A549 (cell line): ENCODE data around the gene EMID1. TPM values are rescaled to one million over a fixed set of nuclear protein-coding genes. Genes with fewer than 3 reads are reported as not detected.

Source experiments
- ATAC-seq, 2 experiments: fragments of 200-7000 bp in 1 of 2; fragments of >200 bp in 1 of 2; cut with Nextera tagmentation in 1 of 2; cut with Tn5 transposase in 1 of 2; 3 replicates each; pipeline versions ENCODE4 v1.8.0 to v1.9.1; 2018 to 2020; ENCODE audit warnings: mild to moderate bottlenecking in 1 of 2, moderate library complexity in 1 of 2
- CTCF ChIA-PET: fragments of 300-600 bp; sonication (Branson Sonifier 250); formaldehyde crosslinking; extraction: SDS; loops from one replicate; lab custom pipeline; 2021; ENCODE audit warnings: antibody characterized with exemption, inconsistent platforms; lab: Yijun Ruan, JAX
- POLR2A ChIA-PET: fragments of 350-600 bp; formaldehyde crosslinking; extraction: SDS; loops from one replicate; lab custom pipeline; 2021; ENCODE audit warnings: antibody characterized with exemption, inconsistent platforms; lab: Yijun Ruan, JAX
- DNase-seq, 2 experiments: peaks; one replicate each; pipeline versions ENCODE4 v3.0.0 to v3.0.0-alpha.2; 2011 to 2016; ENCODE audit warnings: low read depth in 1 of 2, low spot score in 1 of 2
- FAIRE-seq: peaks from 2 replicates; lab custom pipeline; 2011; peaks lifted over from hg19 to GRCh38; lab: Jason Lieb, UNC
- H3K27ac ChIP-seq, 2 experiments: fragments of >200 bp; sonication (Bioruptor Twin); formaldehyde crosslinking; 3 replicates each; pipeline ENCODE4 v1.5.1; 2016 to 2017
- H3K4me1 ChIP-seq: fragments of >200 bp; sonication (Bioruptor Twin); formaldehyde crosslinking; 3 replicates; pipeline ENCODE4 v1.6.1; 2016
- H3K4me2 ChIP-seq: fragments of >200 bp; sonication (Bioruptor Twin); formaldehyde crosslinking; 3 replicates; pipeline ENCODE4 v1.6.1; 2016
- H3K4me3 ChIP-seq: fragments of >200 bp; sonication (Bioruptor Twin); formaldehyde crosslinking; 3 replicates; pipeline ENCODE4 v1.5.1; 2016
- H3K9me3 ChIP-seq: fragments of >200 bp; sonication (Bioruptor Twin); formaldehyde crosslinking; 3 replicates; pipeline ENCODE4 v1.6.1; 2016
- CBX2 ChIP-seq: fragments of 200-600 bp; sonication (generic); IDR thresholded peaks from 2 replicates; pipeline ENCODE4 v1.6.1; 2016; ENCODE audit warnings: low read depth, mild to moderate bottlenecking, borderline replicate concordance
- CHD2 ChIP-seq: fragments of 150-350 bp; IDR thresholded peaks from 2 replicates; pipeline ENCODE4 v1.6.1; 2014; ENCODE audit warnings: low read length; ENCODE audit not compliant: partially characterized antibody
- CHD4 ChIP-seq: fragments of 200-600 bp; sonication (generic); IDR thresholded peaks from 2 replicates; pipeline ENCODE4 v1.6.1; 2016; ENCODE audit warnings: antibody characterized with exemption, mild to moderate bottlenecking, borderline replicate concordance
- EP300 ChIP-seq, 2 experiments: fragments of >200 bp; sonication (Bioruptor Twin); formaldehyde crosslinking; IDR thresholded peaks; 2 replicates in 1 of 2; 3 replicates in 1 of 2; pipeline ENCODE4 v1.6.1; 2016 to 2017
- HDAC2 ChIP-seq: fragments of 200-600 bp; sonication (generic); IDR thresholded peaks from 2 replicates; pipeline ENCODE4 v1.6.1; 2016
- HOXB13 ChIP-seq: fragments of 250-450 bp; sonication (Bioruptor Pico); IDR thresholded peaks from 2 replicates; pipeline ENCODE4 v1.5.0; 2020; ENCODE audit warnings: low read depth, mild to moderate bottlenecking, moderate library complexity
- HOXB5 ChIP-seq: fragments of 250-450 bp; sonication (Bioruptor Pico); IDR thresholded peaks from 2 replicates; pipeline ENCODE4 v1.5.0; 2020; ENCODE audit warnings: mild to moderate bottlenecking, moderate library complexity
- JUN ChIP-seq, 2 experiments: fragments of >200 bp; sonication (Bioruptor Twin); formaldehyde crosslinking; IDR thresholded peaks; 2 replicates in 1 of 2; 3 replicates in 1 of 2; pipeline ENCODE4 v1.6.1; 2016 to 2017
- JUNB ChIP-seq: fragments of >200 bp; sonication (Bioruptor Twin); formaldehyde crosslinking; IDR thresholded peaks from 2 replicates; pipeline ENCODE4 v1.6.1; 2016
- KDM1A ChIP-seq: fragments of 200-600 bp; sonication (generic); IDR thresholded peaks from 2 replicates; pipeline ENCODE4 v1.6.1; 2016; ENCODE audit warnings: low read depth, mild to moderate bottlenecking
- KDM5A ChIP-seq: fragments of 200-600 bp; sonication (generic); IDR thresholded peaks from 2 replicates; pipeline ENCODE4 v1.6.1; 2016; ENCODE audit warnings: antibody characterized with exemption, mild to moderate bottlenecking
- MAFK ChIP-seq: fragments of 450-650 bp; IDR thresholded peaks from 2 replicates; pipeline ENCODE4 v1.6.1; 2014; ENCODE audit not compliant: partially characterized antibody
- NPAS2 ChIP-seq: fragments of 250-450 bp; sonication (Bioruptor Pico); IDR thresholded peaks from 2 replicates; pipeline ENCODE4 v1.8.0; 2022; ENCODE audit warnings: mild to moderate bottlenecking, moderate library complexity, borderline replicate concordance
- POLR2A ChIP-seq: IDR thresholded peaks from 2 replicates; pipeline ENCODE4 v1.6.1; 2012; ENCODE audit warnings: mild to moderate bottlenecking, low read length
- POLR2AphosphoS2 ChIP-seq: conservative IDR thresholded peaks from 2 replicates; pipeline ENCODE4 v1.6.1; 2012; ENCODE audit warnings: low read length, improper control_type of control experiment, inconsistent platforms
- RCOR1 ChIP-seq: fragments of 150-350 bp; IDR thresholded peaks from 2 replicates; pipeline ENCODE4 v1.6.1; 2014; ENCODE audit warnings: antibody characterized with exemption, low read length, low read depth
- SMC3 ChIP-seq: fragments of >200 bp; sonication (Bioruptor Twin); formaldehyde crosslinking; IDR thresholded peaks from 3 replicates; pipeline ENCODE4 v1.6.1; 2018; ENCODE audit warnings: inconsistent platforms
- ZFP36 ChIP-seq: fragments of 450-650 bp; IDR thresholded peaks from 2 replicates; pipeline ENCODE4 v1.6.1; 2014; ENCODE audit warnings: borderline replicate concordance; ENCODE audit not compliant: partially characterized antibody
- ZNF302 ChIP-seq: fragments of 250-450 bp; sonication (Bioruptor Pico); IDR thresholded peaks from 2 replicates; pipeline ENCODE4 v1.9.0; 2021; ENCODE audit warnings: inconsistent platforms, mild to moderate bottlenecking, moderate library complexity
- ZSCAN20 ChIP-seq: fragments of 250-450 bp; sonication (Bioruptor Pico); IDR thresholded peaks from 2 replicates; pipeline ENCODE4 v1.8.0; 2022; ENCODE audit warnings: mild to moderate bottlenecking, moderate library complexity
- WGBS: methylation state at CpG from one replicate; pipeline ENCODE4 v1.1.6; 2017; ENCODE audit errors: missing lambda C conversion rate; 5-methylcytosine and 5-hydroxymethylcytosine counted together
- polyA plus RNA-seq, 4 experiments: library from polyadenylated mRNA; depleted of rRNA in 3 of 4; stranded (reverse); fragments of >200 nt; fragmentation: RNase III in 1 of 4; extraction: RNeasy Plus Mini Kit Qiagen cat#74134 plus additional on column Dnase treatment in 1 of 4; gene quantifications; 2 replicates in 3 of 4; 3 replicates in 1 of 4; pipeline ENCODE4 v1.2.3, GENCODE V29; 2011 to 2017
- TF ChIP-seq, protein P1 (sequence below): IDR thresholded peaks from 2 replicates; pipeline ENCODE4 v1.6.1; 2012; ENCODE audit warnings: low read depth, borderline replicate concordance
- TF ChIP-seq, protein P2 (sequence below): fragments of >200 bp; sonication (Bioruptor Twin); formaldehyde crosslinking; IDR thresholded peaks from 3 replicates; pipeline ENCODE4 v1.5.1; 2016
- TF ChIP-seq, protein P3 (sequence below): IDR thresholded peaks from 2 replicates; pipeline ENCODE4 v1.6.1; 2012

EMID1 gene
- polyA plus RNA-seq, 2 of the 4 experiments (the other 2 are of a cell fraction), result 0.28 TPM

DNA sequence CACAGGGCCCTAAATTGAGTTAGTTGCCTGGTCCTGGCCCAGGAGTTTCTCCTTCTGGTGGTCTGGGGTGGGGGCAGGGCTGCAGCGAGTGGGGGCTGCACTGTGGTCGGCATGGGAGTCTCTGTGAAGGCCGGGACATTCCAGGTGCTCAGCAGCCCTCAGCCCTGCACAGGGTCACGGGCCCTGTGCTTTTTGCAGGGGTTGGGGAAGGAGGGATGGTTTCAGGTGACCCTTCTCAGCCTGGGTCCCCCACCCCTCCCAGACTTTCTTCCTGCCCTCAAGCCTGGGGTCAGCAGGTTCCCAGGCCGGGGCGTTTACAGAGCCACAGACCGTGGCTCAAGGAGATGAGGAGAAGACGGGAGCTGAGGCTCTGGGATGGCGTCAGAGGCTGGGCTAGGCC, 7.8 kb downstream of the EMID1 start:
- 0% methylated on average over 1 of the region's 9 CpGs for WGBS
- TF ChIP-seq POLR2A (no peak), RCOR1 (no peak), EP300 (IDR thresholded peaks at IDR 0.05) (no peak), SMC3 (no peak), CHD4 (no peak), KDM1A (no peak), MAFK (no peak), CBX2 (no peak), ZFP36 (no peak)
- TF ChIP-seq, protein P1, sequence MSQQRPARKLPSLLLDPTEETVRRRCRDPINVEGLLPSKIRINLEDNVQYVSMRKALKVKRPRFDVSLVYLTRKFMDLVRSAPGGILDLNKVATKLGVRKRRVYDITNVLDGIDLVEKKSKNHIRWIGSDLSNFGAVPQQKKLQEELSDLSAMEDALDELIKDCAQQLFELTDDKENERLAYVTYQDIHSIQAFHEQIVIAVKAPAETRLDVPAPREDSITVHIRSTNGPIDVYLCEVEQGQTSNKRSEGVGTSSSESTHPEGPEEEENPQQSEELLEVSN, result no peak
- TF ChIP-seq, protein P2, sequence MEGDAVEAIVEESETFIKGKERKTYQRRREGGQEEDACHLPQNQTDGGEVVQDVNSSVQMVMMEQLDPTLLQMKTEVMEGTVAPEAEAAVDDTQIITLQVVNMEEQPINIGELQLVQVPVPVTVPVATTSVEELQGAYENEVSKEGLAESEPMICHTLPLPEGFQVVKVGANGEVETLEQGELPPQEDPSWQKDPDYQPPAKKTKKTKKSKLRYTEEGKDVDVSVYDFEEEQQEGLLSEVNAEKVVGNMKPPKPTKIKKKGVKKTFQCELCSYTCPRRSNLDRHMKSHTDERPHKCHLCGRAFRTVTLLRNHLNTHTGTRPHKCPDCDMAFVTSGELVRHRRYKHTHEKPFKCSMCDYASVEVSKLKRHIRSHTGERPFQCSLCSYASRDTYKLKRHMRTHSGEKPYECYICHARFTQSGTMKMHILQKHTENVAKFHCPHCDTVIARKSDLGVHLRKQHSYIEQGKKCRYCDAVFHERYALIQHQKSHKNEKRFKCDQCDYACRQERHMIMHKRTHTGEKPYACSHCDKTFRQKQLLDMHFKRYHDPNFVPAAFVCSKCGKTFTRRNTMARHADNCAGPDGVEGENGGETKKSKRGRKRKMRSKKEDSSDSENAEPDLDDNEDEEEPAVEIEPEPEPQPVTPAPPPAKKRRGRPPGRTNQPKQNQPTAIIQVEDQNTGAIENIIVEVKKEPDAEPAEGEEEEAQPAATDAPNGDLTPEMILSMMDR, result no peak
- H3K9me3 ChIP-seq, result no peaks in the 10 kb centered on the region
- no peak for FAIRE-seq
- DNase-seq, result no peak
- POLR2A ChIA-PET, result no interaction called here
- no peak for ATAC-seq
- no peaks in the 10 kb centered on the region for H3K4me1 ChIP-seq
- no peak overlapping the region for H3K27ac ChIP-seq
- no peak overlapping the region for H3K4me2 ChIP-seq
- CTCF ChIA-PET, result interaction anchor here (3.0 kb wide), 1 partner anchor 32 kb away, joined by 11 read pairs; no protein-coding TSS in a partner anchor
- no peak overlapping the region for H3K4me3 ChIP-seq

DNA sequence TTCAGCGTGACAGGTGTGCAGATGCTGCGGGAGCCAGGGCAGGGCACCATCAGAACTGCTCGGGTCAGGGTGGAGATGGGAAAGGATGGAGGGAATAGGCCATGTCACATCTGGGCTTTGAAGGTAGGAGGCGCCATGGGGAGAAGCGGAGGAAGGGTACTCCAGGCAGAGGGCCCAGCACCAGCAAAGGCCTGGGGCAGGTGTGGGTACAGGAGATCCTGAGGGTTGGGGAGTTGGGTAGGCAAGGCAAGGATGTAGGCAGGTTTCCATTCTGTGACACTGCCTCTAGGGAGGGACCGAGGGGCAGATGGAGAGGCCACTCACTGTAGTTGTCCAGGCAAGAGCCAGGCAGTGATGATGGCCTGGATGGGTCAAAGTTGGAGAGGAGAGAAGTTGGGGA, 8.5 kb downstream of the EMID1 start:
- TF ChIP-seq ZSCAN20 (CRISPR knock-in tag) (no peak), HOXB5 (CRISPR knock-in tag) (no peak), KDM5A (no peak), CHD2 (no peak), POLR2AphosphoS2 (no peak), JUNB (no peak)
- TF ChIP-seq, protein P3, sequence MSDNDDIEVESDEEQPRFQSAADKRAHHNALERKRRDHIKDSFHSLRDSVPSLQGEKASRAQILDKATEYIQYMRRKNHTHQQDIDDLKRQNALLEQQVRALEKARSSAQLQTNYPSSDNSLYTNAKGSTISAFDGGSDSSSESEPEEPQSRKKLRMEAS, result no peak
- Histone ChIP-seq H3K4me3 (no peak overlapping the region), H3K4me1 (no peaks in the 10 kb centered on the region), H3K27ac (no peak overlapping the region), H3K4me2 (no peak overlapping the region), H3K9me3 (no peaks in the 10 kb centered on the region)
- CTCF ChIA-PET, result interaction anchor here (1.9 to 3.0 kb wide), 2 partner anchors 16 to 31 kb away, joined by 4 to 11 read pairs; no protein-coding TSS in a partner anchor
- POLR2A ChIA-PET, result no interaction called here
- no peak for DNase-seq
- no peak for ATAC-seq
- FAIRE-seq, result no peak
- 69% methylated on average over 6 of the region's 6 CpGs for WGBS

DNA sequence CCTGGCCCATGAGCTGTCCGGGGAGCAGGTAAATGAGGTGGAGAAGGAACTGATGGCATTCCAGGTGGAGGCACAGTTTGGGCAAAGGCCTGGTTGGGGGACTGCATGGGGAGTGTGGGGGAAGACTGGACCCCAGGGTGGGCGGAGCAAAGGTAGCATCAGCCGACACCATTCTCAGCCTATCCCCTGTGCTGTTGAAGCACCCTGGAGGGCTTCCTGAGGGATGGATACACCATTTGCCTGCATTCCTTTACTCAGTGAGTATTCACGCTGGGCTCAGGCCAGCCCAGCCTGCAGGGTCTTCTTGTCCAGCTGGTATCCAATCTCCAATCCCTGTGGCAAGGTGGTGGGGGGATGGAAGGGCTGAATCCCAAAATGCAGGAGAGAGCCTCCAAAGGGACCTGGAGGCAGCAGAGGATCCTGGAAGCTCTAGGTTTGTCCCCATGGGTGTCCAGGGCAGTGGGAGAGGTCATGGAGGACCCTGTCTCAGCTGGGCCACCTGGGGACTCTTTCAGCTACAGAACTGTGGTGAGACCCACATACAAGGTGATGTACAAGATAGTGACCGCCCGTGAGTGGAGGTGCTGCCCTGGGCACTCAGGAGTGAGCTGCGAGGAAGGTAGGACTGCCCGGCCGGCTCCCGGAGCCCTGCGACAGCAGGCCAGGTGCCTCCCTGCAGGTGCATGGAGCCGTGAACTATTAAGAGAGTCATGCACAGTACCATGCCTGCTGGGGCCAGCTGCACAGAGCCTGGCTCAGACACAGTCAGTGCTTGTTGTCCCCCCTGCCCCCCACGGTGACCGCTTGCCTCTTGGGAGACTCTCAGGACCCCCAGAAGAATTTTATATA, 9.5 kb downstream of the EMID1 start:
- no peak for ATAC-seq
- Histone ChIP-seq H3K9me3 (no peaks in the 10 kb centered on the region), H3K27ac (no peak overlapping the region), H3K4me3 (no peak overlapping the region), H3K4me2 (no peak overlapping the region), H3K4me1 (peaks cover 3% of the 10 kb centered on the region)
- no peak for DNase-seq
- ChIA-PET POLR2A (no interaction called here), CTCF (interaction anchor here (0.6 to 3.0 kb wide), 4 partner anchors 10 to 1227 kb away, joined by 3 to 11 read pairs (median 4); partner anchors contain the start of gene EMID1)
- 72% methylated on average over 10 of the region's 14 CpGs for WGBS
- TF ChIP-seq NPAS2 (CRISPR knock-in tag) (no peak), HDAC2 (no peak), JUN (IDR thresholded peaks at IDR 0.05) (no peak), ZNF302 (no peak), HOXB13 (CRISPR knock-in tag) (no peak)
- no peak for FAIRE-seq
